HUES64 (cell line): ENCODE measurements around the gene SUPT5H.

Source experiments
- H3K27ac ChIP-seq: 2 replicates; pipeline ENCODE4 v1.7.0; 2013; ENCODE audit warnings: low read depth, low read length, inconsistent platforms
- H3K27me3 ChIP-seq: 2 replicates; pipeline ENCODE4 v1.6.1; 2013; ENCODE audit warnings: mild to moderate bottlenecking, low read length; ENCODE audit not compliant: insufficient read depth
- H3K36me3 ChIP-seq: 2 replicates; pipeline ENCODE4 v1.6.1; 2013; ENCODE audit warnings: mild to moderate bottlenecking, low read length; ENCODE audit not compliant: insufficient read depth
- H3K4me1 ChIP-seq: 2 replicates; pipeline ENCODE4 v1.6.1; 2013; ENCODE audit warnings: mild to moderate bottlenecking, low read length, moderate library complexity; ENCODE audit not compliant: insufficient read depth
- H3K4me3 ChIP-seq: 2 replicates; pipeline ENCODE4 v1.5.1; 2013; ENCODE audit warnings: mild to moderate bottlenecking, low read length, moderate library complexity
- H3K9ac ChIP-seq: 2 replicates; pipeline ENCODE4 v1.6.1; 2013; ENCODE audit warnings: mild to moderate bottlenecking, low read depth, low read length
- H3K9me3 ChIP-seq: 2 replicates; pipeline ENCODE4 v1.6.1; 2013; ENCODE audit warnings: low read depth, low read length; ENCODE audit not compliant: insufficient read depth
- WGBS: fragments of 150-250, 120-280 bp; methylation state at CpG from one replicate; pipeline ENCODE4 v1.1.7; 2013; ENCODE audit warnings: missing lambda C conversion rate; 5-methylcytosine and 5-hydroxymethylcytosine counted together

SUPT5H gene

DNA sequence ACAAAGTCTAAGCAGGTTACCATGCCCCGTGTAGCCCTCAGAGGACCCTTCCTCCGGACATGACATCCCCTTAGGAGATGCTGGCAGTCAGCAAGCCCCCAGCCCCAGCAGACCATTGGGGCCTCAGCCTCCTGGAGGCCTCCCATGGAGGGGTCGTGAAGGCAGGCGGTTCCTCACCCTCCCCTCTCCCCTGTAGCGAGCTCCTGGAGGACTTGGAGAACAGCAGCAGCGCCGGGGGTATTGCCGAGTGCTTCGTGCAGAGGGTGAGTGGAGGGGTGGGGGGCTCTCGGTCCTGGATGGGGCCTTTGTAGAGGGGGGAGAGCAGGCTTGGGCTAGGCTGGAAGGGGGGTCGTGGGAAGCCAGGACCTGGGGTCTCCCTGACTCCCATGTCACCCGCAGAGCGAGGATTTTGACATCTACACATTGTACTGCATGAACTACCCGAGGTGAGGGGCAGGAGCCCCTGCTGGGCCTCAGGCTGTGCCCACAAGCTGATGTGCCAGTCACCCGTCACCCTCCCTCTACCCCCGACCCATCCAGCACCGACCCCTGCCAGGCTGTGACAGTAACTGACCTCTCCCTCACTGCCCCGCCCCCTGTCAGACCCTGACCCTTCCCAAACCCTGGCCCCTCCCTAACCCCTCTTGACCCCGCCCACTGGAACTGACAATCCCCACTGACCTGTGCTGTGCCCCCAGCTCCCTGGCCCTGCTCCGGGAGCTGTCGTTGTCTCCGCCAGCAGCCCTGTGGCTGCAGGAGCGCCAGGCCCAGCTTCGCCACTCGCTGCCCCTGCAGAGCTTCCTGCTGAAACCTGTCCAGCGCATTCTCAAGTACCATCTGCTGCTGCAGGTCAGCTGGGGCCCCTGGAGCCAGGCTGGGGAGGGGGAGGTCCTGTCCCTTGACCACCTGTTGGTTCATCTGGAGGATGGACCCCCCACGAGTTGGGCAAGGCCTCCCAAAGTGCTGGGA lies 28.9 kb upstream of the SUPT5H start:
- WGBS, result 88% methylated on average over 27 of the region's 27 CpGs

DNA sequence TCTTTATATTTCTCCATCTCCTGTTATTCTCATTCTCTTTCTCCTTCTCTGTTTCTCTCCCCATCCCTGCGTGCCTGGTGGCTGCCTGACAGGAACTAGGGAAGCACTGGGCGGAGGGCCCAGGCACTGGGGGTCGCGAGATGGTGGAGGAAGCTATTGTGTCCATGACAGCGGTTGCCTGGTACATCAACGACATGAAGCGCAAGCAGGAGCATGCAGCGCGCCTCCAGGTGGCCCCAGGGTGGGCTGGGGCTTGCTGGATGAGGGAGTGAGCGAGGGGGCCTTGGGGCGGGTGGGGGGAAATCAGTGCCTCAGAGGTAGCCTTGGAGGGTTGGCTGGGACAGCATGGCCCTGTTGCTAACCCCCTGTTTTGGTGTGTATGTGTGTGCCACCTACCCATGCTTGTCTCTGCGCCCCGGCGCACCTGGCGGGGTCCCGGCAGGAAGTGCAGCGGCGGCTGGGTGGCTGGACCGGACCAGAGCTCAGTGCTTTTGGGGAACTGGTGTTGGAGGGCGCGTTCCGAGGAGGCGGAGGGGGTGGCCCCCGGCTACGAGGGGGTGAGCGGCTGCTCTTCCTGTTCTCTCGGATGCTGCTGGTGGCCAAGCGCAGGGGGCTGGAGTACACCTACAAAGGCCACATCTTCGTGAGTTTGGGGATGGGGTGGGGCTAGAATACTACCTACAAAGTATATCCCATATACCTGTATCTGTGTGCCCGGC lies 27.8 kb upstream of the SUPT5H start:
- Histone ChIP-seq H3K4me1 (0 out of 2 replicates have a peak, but pooled peaks cover 6% of the 10 kb centered on the region), H3K9me3 (no peaks in the 10 kb centered on the region), H3K27me3 (no peaks in the 10 kb centered on the region), H3K4me3 (no peak overlapping the region), H3K9ac (no peak overlapping the region), H3K27ac (no peak overlapping the region), H3K36me3 (peaks cover 60% of the 10 kb centered on the region)
- 95% methylated on average over 29 of the region's 30 CpGs for WGBS

More for the DNA sequence above, 28.9 kb upstream of the SUPT5H start:
- H3K27me3 ChIP-seq, result no peaks in the 10 kb centered on the region
- H3K4me3 ChIP-seq, result no peak overlapping the region
- peaks cover 51% of the 10 kb centered on the region for H3K36me3 ChIP-seq
- H3K9ac ChIP-seq, result no peak overlapping the region
- H3K9me3 ChIP-seq, result no peaks in the 10 kb centered on the region
- no peak overlapping the region for H3K27ac ChIP-seq
- H3K4me1 ChIP-seq, result peaks cover 9% of the 10 kb centered on the region

DNA sequence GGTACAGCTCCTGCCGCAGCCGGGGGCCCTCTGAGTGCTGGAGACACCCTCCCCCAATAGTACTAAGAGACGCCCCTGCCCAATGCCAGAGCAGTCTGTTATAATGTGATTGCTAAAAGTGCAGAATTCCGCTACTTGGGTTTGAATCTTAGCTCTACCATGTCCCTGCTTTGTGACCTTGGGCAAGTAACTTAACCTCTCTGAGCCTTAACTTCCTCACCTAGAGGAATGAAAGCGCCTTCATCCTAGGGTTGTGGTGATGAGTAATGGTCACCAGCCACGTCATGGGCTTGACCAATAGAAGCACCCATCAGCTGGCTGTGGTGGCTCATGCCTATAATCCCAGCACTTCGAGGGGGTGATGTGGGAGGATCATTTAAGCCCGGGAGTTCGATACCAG lies 26.4 kb upstream of the SUPT5H start:
- Histone ChIP-seq H3K27ac (no peak overlapping the region), H3K4me1 (0 out of 2 replicates have a peak, but pooled peaks cover 6% of the 10 kb centered on the region), H3K36me3 (peaks cover 74% of the 10 kb centered on the region), H3K4me3 (no peak overlapping the region), H3K27me3 (no peaks in the 10 kb centered on the region), H3K9ac (no peak overlapping the region), H3K9me3 (no peaks in the 10 kb centered on the region)
- 90% methylated on average over 9 of the region's 9 CpGs for WGBS

GRCh38 chr19:39420769-39421168 lies 24.6 kb upstream of the SUPT5H start:
- peaks cover 87% of the 10 kb centered on the region for H3K36me3 ChIP-seq
- no peak overlapping the region for H3K4me3 ChIP-seq
- H3K9me3 ChIP-seq, result no peaks in the 10 kb centered on the region
- WGBS, result 96% methylated on average over 15 of the region's 15 CpGs
- H3K27me3 ChIP-seq, result no peaks in the 10 kb centered on the region
- H3K9ac ChIP-seq, result no peak overlapping the region
- no peaks in the 10 kb centered on the region for H3K4me1 ChIP-seq
- no peak overlapping the region for H3K27ac ChIP-seq

DNA sequence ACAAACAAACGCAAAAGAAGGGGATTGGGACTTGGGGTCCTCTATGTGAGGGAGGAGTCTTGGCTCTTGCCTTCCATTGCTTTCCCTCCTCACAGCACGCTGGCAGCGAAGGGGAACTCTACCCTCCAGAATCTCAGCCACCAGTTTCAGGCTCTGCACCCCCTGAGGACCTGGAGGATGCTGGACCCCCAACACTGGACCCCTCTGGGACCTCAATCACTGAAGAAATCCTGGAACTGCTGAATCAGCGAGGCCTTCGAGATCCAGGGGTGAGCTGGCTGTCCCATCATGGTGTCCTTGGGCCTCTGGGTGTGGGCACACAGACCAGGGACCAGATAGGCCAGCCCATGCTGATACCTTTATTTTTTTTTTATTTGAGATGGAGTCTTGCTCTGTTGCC lies 23.4 kb upstream of the SUPT5H start:
- no peaks in the 10 kb centered on the region for H3K9me3 ChIP-seq
- no peak overlapping the region for H3K27ac ChIP-seq
- no peak overlapping the region for H3K9ac ChIP-seq
- 96% methylated on average over 5 of the region's 5 CpGs for WGBS
- H3K27me3 ChIP-seq, result no peaks in the 10 kb centered on the region
- H3K36me3 ChIP-seq, result peaks cover 77% of the 10 kb centered on the region
- no peak overlapping the region for H3K4me3 ChIP-seq
- peaks cover 3% of the 10 kb centered on the region; the same call in 1 of the 2 replicates for H3K4me1 ChIP-seq

- H3K27ac ChIP-seq, result no peak overlapping the region
- peaks cover 65% of the 10 kb centered on the region for H3K36me3 ChIP-seq
- no peaks in the 10 kb centered on the region for H3K9me3 ChIP-seq
Observed at GRCh38 chr19:39423258-39424086, 21.9 kb upstream of the SUPT5H start.

DNA sequence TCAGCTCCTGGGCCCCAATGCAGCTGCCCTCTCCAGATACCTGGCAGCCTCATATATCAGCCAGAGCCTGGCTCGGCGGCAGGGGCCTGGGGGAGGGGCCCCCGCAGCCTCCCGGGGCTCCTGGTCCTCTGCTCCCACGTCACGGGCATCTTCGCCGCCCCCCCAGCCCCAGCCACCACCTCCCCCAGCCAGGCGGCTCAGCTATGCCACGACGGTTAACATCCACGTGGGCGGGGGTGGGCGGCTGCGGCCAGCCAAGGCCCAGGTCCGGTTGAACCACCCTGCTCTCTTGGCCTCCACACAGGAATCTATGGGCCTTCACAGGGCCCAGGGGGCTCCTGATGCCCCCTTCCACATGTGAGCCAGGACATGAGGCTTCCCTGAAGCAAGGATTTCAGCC lies 20.4 kb upstream of the SUPT5H start:
- Histone ChIP-seq H3K4me3 (no peak overlapping the region), H3K36me3 (peaks cover 54% of the 10 kb centered on the region), H3K9me3 (no peaks in the 10 kb centered on the region), H3K27me3 (no peaks in the 10 kb centered on the region), H3K4me1 (peaks cover 19% of the 10 kb centered on the region), H3K27ac (no peak overlapping the region), H3K9ac (no peak overlapping the region)
- 92% methylated on average over 16 of the region's 16 CpGs for WGBS

More at GRCh38 chr19:39423258-39424086, 21.9 kb upstream of the SUPT5H start:
- H3K27me3 ChIP-seq, result no peaks in the 10 kb centered on the region
- 94% methylated on average over 35 of the region's 35 CpGs for WGBS
- peaks cover 13% of the 10 kb centered on the region for H3K4me1 ChIP-seq
- H3K4me3 ChIP-seq, result no peak overlapping the region
- H3K9ac ChIP-seq, result no peak overlapping the region

DNA sequence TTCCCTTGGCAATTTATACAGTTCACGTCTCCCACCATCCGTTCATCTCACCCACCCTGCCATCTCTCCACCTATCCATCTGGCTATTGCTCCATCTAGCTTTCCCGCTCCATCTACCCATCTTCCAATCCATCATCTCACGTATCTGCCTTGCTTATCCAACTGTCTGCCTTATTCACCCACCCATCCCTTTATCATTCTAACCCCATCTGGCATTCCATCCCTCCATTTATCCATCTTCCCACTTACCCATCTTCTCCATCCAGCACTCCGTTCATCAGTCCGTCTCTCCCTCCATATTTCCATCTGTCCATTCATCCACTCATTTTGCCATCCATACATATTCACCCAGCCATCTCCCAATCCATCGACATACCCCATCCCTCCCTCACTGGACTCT lies 19.6 kb upstream of the SUPT5H start:
- Histone ChIP-seq H3K27me3 (no peaks in the 10 kb centered on the region), H3K4me1 (peaks cover 23% of the 10 kb centered on the region), H3K9ac (no peak overlapping the region), H3K4me3 (no peak overlapping the region), H3K9me3 (no peaks in the 10 kb centered on the region), H3K36me3 (peaks cover 46% of the 10 kb centered on the region), H3K27ac (no peak overlapping the region)
- WGBS, result 95% methylated on average over 7 of the region's 7 CpGs

DNA sequence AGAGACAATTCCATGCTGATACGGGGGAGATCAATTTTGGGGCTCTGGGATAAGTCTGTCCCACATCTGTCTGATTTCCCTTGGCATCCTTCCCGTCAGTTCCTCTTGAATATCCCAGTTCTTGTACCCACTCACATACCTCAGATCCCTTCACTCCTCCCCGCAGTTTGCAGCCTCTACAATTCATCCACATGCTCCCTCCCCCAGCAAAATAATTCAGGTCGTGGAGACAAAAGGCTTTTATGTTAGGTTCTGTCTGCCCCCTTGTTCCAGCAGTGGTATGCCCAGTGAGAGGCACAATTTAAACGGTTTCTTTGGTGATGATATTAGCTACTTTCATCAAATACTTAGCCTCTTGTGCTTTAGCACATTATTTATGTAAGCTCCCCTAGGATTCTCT lies 19.2 kb upstream of the SUPT5H start:
- no peak overlapping the region for H3K9ac ChIP-seq
- WGBS, result 83% methylated on average over 5 of the region's 5 CpGs
- no peak overlapping the region for H3K4me3 ChIP-seq
- H3K27ac ChIP-seq, result peak overlapping the region; percentile 34; the same call in 1 of the 2 replicates
- peaks cover 27% of the 10 kb centered on the region for H3K4me1 ChIP-seq
- no peaks in the 10 kb centered on the region for H3K9me3 ChIP-seq
- peaks cover 42% of the 10 kb centered on the region for H3K36me3 ChIP-seq
- no peaks in the 10 kb centered on the region for H3K27me3 ChIP-seq

DNA sequence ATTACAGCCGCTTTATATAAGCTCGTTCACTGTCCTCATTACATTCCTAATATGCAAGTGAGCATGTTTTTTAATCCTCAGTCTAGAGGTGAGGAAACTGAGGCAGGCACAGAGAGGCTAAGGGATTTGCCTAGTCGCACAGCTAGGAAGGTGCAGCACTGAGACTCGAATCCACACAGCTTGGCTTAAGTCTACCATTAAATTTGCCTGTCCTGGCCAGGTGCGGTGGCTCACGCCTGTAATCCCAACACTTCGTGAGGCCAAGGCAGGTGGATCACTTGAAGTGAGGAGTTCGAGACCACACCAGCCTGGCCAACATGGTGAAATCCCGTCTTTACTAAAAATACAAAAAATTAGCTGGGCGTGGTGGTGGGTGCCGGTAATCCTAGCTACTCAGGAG lies 17.7 kb upstream of the SUPT5H start:
- Histone ChIP-seq H3K27ac (peak overlapping the region; percentile 92), H3K9ac (0 out of 2 replicates have a peak overlapping the region, but pooled peaks have one; percentile 49), H3K4me1 (peaks cover 27% of the 10 kb centered on the region), H3K27me3 (no peaks in the 10 kb centered on the region), H3K36me3 (peaks cover 38% of the 10 kb centered on the region), H3K9me3 (no peaks in the 10 kb centered on the region), H3K4me3 (no peak overlapping the region)
- 89% methylated on average over 11 of the region's 11 CpGs for WGBS
